Gastrocnemius medialis (tissue), 4 donors: ENCODE data around the gene YWHAH. TPM values are rescaled to one million over a fixed set of nuclear protein-coding genes. Genes with fewer than 3 reads are reported as not detected.

Source experiments
- ATAC-seq, 2 donors: fragments of 150-250 bp; one replicate each; pipeline ENCODE4 v1.9.1; 2016
- DNase-seq, 2 donors: peaks; one replicate each; pipeline ENCODE4 v3.0.0-alpha.2; 2019
- H3K27ac ChIP-seq, 4 donors: fragments of 200-600 bp; sonication (generic); 1 replicate in 1 of 4; 2 replicates in 3 of 4; pipeline ENCODE4 v1.5.1; 2016 to 2018; ENCODE audit warnings: mild to moderate bottlenecking in 2 of 4, moderate library complexity in 1 of 4
- H3K27me3 ChIP-seq, 3 donors: fragments of 200-600 bp; sonication (generic) in 2 of 3; 1 replicate in 1 of 3; 2 replicates in 2 of 3; pipeline versions ENCODE4 v1.5.1 to v1.6.0; 2016 to 2019; ENCODE audit warnings: mild to moderate bottlenecking in 1 of 3, moderate library complexity in 1 of 3
- H3K36me3 ChIP-seq, 2 donors: fragments of 200-600 bp; sonication (generic) in 1 of 2; one replicate each; pipeline ENCODE4 v1.5.1; 2017 to 2018
- H3K4me1 ChIP-seq, 2 donors: fragments of 200-600 bp; sonication (generic) in 1 of 2; one replicate each; pipeline ENCODE4 v1.5.1; 2016 to 2017; ENCODE audit warnings: mild to moderate bottlenecking in 2 of 2
- H3K4me3 ChIP-seq, 4 donors: fragments of 200-600 bp; sonication (generic) in 3 of 4; 1 replicate in 1 of 4; 2 replicates in 3 of 4; pipeline ENCODE4 v1.5.1; 2016 to 2019; ENCODE audit warnings: mild to moderate bottlenecking in 2 of 4
- H3K9me3 ChIP-seq, 3 donors: fragments of 200-600 bp; sonication (generic) in 2 of 3; 1 replicate in 1 of 3; 2 replicates in 2 of 3; pipeline ENCODE4 v1.5.1; 2016 to 2019
- POLR2A ChIP-seq, 2 donors: fragments of 450-650 bp; IDR thresholded peaks; one replicate each; pipeline ENCODE4 v1.6.1; 2017; ENCODE audit warnings: antibody characterized with exemption in 2 of 2, mild to moderate bottlenecking in 2 of 2, moderate library complexity in 2 of 2
- in situ Hi-C, 4 donors: fragments of 200-750 bp; cut with MboI; loops; one replicate each; pipeline versions ENCODE4 v1.15.0 to v1.8.0; 2017; ENCODE audit warnings: low sequenced_read_pairs in 4 of 4
- intact Hi-C: fragments of 100-400 bp; cut with DNase I; formaldehyde crosslinking; loops from one replicate; pipeline ENCODE4 v1.15.1; 2023; ENCODE audit warnings: low total_unique reads
- total RNA-seq, 4 donors: library from RNA; depleted of rRNA; stranded (reverse); fragments of >200 nt; gene quantifications; one replicate each; pipeline versions ENCODE4 v1.1.0 to v1.2.3, GENCODE V29; 2016
- TF ChIP-seq, protein P1 (sequence below), 5 experiments: fragments of 450-650 bp in 3 of 5; fragments of 200-600 bp in 2 of 5; sonication (generic) in 2 of 5; IDR thresholded peaks in 4 of 5; conservative IDR thresholded peaks in 1 of 5; 1 replicate in 4 of 5; 2 replicates in 1 of 5; pipeline ENCODE4 v1.5.1; 2016 to 2019; ENCODE audit warnings: antibody characterized with exemption in 5 of 5, mild to moderate bottlenecking in 3 of 5, moderate library complexity in 3 of 5

The YWHAH gene
- total RNA-seq, 4 donors from 2014 or later: 26.6 to 65.8 (median 45.7) TPM

DNA sequence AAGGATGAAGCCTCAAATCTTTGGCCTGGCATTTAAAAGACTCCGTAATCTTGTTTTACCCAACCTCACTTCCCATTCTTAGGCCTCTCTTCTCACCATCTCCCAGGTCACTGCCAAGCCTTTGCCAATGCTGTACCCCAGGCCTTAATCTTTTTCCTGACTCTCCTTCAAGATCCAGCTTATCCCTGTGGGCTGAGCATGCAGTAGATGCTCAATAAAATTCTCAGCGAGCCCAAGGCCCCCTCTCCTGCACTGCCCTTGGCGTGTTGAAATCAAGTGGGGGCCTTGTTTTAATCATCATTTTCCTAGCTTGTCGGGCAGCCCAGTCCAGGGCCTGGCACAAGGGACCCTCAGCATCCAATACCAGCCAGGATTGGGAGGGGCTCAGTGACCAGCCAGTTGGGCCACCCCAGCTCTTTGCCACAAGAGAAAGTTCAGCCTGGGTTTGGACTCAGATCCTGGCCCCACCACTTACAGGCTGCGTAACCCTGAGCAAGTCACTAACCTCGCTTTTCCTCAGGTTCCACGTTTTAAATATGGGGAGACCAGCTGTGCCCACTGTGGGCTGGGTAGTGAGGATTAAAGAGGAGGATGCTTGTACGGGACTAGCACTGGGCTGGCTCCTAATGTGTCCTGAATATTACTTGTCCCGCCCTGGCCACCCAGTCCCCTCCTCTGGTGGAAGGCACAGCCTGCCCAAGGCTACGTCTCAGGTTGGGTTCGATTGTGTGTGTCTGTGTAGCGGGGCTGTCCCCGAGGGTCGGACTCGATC lies 943 bp upstream of the YWHAH start:
- Histone ChIP-seq H3K27ac (peak overlapping the region; percentile 86 to 97 (median 94)), H3K4me3 (peak overlapping the region; percentile 63 to 78 (median 72)), H3K27me3 (no peaks in the 10 kb centered on the region), H3K36me3 (no peaks in the 10 kb centered on the region), H3K4me1 (peaks cover 9 to 19% of the 10 kb centered on the region in 2 donors), H3K9me3 (no peaks in the 10 kb centered on the region)
- no peak for DNase-seq
- TF ChIP-seq, protein P1, sequence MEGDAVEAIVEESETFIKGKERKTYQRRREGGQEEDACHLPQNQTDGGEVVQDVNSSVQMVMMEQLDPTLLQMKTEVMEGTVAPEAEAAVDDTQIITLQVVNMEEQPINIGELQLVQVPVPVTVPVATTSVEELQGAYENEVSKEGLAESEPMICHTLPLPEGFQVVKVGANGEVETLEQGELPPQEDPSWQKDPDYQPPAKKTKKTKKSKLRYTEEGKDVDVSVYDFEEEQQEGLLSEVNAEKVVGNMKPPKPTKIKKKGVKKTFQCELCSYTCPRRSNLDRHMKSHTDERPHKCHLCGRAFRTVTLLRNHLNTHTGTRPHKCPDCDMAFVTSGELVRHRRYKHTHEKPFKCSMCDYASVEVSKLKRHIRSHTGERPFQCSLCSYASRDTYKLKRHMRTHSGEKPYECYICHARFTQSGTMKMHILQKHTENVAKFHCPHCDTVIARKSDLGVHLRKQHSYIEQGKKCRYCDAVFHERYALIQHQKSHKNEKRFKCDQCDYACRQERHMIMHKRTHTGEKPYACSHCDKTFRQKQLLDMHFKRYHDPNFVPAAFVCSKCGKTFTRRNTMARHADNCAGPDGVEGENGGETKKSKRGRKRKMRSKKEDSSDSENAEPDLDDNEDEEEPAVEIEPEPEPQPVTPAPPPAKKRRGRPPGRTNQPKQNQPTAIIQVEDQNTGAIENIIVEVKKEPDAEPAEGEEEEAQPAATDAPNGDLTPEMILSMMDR (IDR thresholded peaks at IDR 0.05 in 4 of 5, conservative IDR thresholded peaks at IDR 0.05 in 1 of 5): no peak
- no peak for TF ChIP-seq POLR2A (IDR thresholded peaks at IDR 0.05)
- ATAC-seq: no peak
- intact Hi-C loops: loop anchor here (5.0 to 10.0 kb wide), 4 partner anchors 191 to 1521 kb away; partner anchors contain the start of genes DEPDC5, PIK3IP1, PISD and PRR14L
- in situ Hi-C loops: loop anchor here in 1 of 4 donors (25.0 kb wide), 1 partner anchor 281 kb away; the partner anchor contains the start of gene PISD

DNA sequence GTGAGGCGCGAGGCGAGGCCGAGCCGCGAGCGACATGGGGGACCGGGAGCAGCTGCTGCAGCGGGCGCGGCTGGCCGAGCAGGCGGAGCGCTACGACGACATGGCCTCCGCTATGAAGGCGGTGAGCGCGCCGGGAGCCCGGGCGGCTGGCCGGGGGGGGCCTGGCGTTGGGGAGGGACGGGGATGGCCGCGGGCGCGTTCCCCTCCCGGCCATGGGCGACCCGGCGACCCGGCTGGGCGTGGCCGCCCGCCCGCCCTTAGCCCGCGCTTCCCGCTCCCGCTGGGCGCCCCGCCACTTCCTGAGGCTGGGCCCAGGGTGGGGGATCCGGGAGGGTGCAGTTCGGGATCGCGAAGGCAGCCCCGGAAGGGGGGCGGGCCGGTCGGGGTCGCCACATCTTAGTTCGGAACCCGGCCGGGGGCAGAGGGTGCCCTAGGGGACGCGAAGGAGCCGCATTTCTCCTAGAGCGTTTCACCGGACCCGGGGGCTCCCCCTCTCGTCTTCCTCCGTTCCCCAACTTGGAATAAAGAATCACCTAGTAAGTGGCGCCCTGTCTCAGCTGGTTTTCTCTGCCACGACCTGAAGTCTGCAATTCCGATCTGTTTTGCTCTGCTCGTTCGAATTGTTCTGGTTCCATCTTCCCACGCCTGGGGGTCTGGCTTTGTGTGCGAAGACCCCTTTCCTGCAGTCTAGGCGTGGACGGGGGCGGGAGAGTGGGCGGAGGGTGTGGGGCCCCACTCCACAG lies 536 bp downstream of the YWHAH start:
- intact Hi-C loops: loop anchor here (2.0 to 10.0 kb wide), 5 partner anchors 26 to 1523 kb away; partner anchors contain the start of genes DEPDC5, PIK3IP1, PISD and PRR14L

DNA sequence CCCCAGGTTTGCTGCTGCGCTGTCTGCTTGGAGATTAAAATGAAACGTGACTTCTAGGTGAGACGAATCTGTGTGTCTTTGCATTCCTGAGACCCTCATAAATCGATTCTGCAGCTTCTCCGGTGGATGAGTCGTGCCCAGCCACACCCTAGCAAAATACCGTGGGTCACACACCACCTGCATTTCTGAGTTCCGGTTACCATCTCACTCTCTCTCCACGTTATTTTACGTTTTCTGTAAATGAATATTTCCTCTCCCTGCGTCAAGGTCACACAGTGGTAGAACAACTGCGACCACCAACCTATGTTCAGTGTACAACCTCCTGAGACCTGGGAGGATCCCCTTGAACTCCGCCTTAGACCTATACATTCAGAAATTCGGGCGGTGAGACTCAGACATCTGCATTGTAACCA lies 1.1 kb downstream of the YWHAH start:
- no peaks in the 10 kb centered on the region for H3K9me3 ChIP-seq
- intact Hi-C loops (loop anchor here (2.0 to 10.0 kb wide), 2 partner anchors 25 to 281 kb away; partner anchors contain the start of gene PISD), in situ Hi-C loops (loop anchor here in 1 of 4 donors (25.0 kb wide), 1 partner anchor 283 kb away; the partner anchor contains the start of gene PISD)
- peak overlapping the region; percentile 86 to 97 (median 94) for H3K27ac ChIP-seq
- H3K4me3 ChIP-seq: peak overlapping the region; percentile 63 to 94 (median 80)
- TF ChIP-seq, protein P1 (IDR thresholded peaks at IDR 0.05 in 4 of 5, conservative IDR thresholded peaks at IDR 0.05 in 1 of 5): no peak
- TF ChIP-seq POLR2A (IDR thresholded peaks at IDR 0.05): no peak
- H3K4me1 ChIP-seq: peaks cover 9 to 22% of the 10 kb centered on the region in 2 donors
- no peak for ATAC-seq
- peaks cover 0 to 3% of the 10 kb centered on the region in 2 donors for H3K36me3 ChIP-seq
- no peak for DNase-seq
- H3K27me3 ChIP-seq: no peaks in the 10 kb centered on the region

More for the DNA sequence above, 536 bp downstream of the YWHAH start:
- no peaks in the 10 kb centered on the region for H3K27me3 ChIP-seq
- H3K4me1 ChIP-seq: peaks cover 9 to 19% of the 10 kb centered on the region in 2 donors
- no peak for DNase-seq
- no peaks in the 10 kb centered on the region for H3K9me3 ChIP-seq
- H3K4me3 ChIP-seq: peak overlapping the region; percentile 63 to 94 (median 80)
- no peaks in the 10 kb centered on the region for H3K36me3 ChIP-seq
- ATAC-seq: peak; percentile 43 to 46
- in situ Hi-C loops: loop anchor here in 1 of 4 donors (25.0 kb wide), 1 partner anchor 283 kb away; the partner anchor contains the start of gene PISD
- H3K27ac ChIP-seq: peak overlapping the region; percentile 86 to 97 (median 94)
- TF ChIP-seq, protein P1 (IDR thresholded peaks at IDR 0.05 in 4 of 5, conservative IDR thresholded peaks at IDR 0.05 in 1 of 5): peak in 1 of 5 experiments; percentile 20
- TF ChIP-seq POLR2A (IDR thresholded peaks at IDR 0.05): no peak

DNA sequence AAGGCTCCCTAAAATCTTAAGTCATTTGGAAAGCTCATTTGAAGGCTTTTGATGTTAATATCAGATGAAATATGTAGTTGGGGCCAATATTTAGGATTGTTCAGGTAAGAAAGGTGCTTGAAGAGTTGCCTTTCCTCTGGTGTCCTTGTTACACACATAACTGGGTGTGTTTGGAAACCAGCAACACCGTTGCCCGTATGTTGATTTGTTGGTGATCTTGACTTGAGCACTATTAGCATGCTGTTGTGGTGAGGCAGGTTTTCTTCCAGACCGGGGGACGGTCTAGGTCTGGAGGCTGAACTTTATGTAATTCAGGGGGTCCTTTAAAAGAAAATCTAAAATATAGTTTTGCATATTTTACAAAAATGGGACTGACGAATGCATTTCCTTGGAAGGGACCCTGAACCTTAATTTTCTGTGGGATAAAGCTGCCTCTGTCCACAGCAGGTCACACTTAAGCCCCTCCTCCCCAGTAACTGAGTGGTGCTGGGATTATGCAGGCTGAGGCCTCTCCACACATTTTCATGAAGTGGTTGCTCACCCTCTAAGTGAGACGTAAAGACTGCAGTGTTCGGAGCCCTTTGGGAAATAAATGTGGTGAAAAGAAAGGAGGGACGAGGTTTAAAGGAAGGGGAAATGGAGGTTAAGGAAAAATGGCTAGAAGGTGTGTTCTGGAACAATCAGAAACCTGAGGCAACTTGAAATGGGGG lies 1.8 kb downstream of the YWHAH start:
- Histone ChIP-seq H3K4me1 (peaks cover 9 to 28% of the 10 kb centered on the region in 2 donors), H3K9me3 (no peaks in the 10 kb centered on the region), H3K27ac (peak overlapping the region; percentile 86 to 97 (median 94)), H3K4me3 (peak overlapping the region; percentile 63 to 94 (median 80)), H3K36me3 (peaks cover 0 to 6% of the 10 kb centered on the region in 2 donors), H3K27me3 (no peaks in the 10 kb centered on the region)
- in situ Hi-C loops: loop anchor here in 1 of 4 donors (25.0 kb wide), 1 partner anchor 284 kb away; the partner anchor contains the start of gene PISD
- no peak for ATAC-seq
- DNase-seq: no peak
- TF ChIP-seq, protein P1 (IDR thresholded peaks at IDR 0.05 in 4 of 5, conservative IDR thresholded peaks at IDR 0.05 in 1 of 5): no peak
- no peak for TF ChIP-seq POLR2A (IDR thresholded peaks at IDR 0.05)
- intact Hi-C loops: loop anchor here (2.0 to 10.0 kb wide), 2 partner anchors 25 to 281 kb away; partner anchors contain the start of gene PISD
